Measurements from ENCODE around the gene NCKAP1.

NCKAP1 gene

DNA sequence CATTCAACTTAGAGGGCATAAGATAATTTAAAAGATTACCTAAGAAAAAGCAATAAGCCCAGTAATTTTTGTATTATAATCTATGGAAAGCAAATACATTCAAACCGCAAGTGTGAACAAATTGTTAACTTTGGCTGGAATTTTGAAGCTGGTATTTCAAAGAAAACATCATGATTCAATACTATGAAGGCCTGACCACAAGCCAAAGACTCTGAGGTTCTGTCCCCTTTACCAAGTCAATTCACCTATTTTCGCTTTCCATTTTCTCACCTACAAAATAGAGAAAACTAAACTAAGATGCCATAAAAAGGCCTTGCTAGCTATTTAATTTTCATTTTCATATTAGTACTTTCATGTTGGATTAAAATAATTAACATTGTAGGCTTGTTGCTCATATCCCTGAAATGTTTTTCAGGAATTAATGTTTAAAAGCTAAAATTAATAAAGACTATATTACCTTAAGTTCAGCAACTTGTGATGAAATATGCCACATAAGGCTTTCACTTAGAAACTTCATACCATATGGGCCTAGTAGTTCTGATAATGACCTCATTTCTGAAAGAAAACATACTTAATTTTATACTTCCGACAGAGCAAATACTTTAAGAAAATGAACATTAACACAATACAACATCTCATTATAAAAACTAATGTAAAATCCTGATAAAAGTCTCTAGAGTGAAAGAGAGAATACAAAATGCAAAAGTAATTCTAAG is 86.2 kb downstream of the NCKAP1 start:
- DNase-seq (ENCODE audit: low read depth in 2 of 2) = no peak

- no peak for DNase-seq (ENCODE audit: low read depth in 2 of 2)
Measured at GRCh38 chr2:182950546-182950945, 87.7 kb downstream of the NCKAP1 start.

- no peak for DNase-seq (ENCODE audit: low read depth in 2 of 2)
Measured at GRCh38 chr2:182949572-182950189, 88.6 kb downstream of the NCKAP1 start.

DNA sequence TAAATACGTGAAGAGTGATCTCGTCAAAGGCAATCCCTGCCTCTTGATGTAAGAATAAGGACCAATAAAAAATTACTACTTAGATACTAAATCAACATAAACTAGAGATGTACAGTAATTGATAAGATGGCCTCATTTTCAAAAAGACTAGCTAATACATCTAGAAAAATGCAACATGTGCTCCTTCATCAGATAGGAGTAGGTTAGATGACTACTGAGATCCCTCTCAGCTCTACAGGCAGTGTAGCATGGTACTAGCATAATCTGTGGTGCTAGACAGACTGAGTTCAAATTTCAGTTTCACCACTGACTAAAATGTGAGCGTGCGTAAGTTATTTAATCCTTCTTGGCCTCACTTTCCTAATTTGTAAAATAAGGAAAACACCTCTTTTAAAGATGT is 89.2 kb downstream of the NCKAP1 start:
- no peak for DNase-seq (ENCODE audit: low read depth in 2 of 2)

- no peak for DNase-seq (ENCODE audit: low read depth in 2 of 2)
Measured at GRCh38 chr2:182946958-182947369, 91.3 kb downstream of the NCKAP1 start.

- DNase-seq (ENCODE audit: low read depth in 2 of 2) = no peak
Measured at GRCh38 chr2:182943339-182943738, 94.9 kb downstream of the NCKAP1 start.

DNA sequence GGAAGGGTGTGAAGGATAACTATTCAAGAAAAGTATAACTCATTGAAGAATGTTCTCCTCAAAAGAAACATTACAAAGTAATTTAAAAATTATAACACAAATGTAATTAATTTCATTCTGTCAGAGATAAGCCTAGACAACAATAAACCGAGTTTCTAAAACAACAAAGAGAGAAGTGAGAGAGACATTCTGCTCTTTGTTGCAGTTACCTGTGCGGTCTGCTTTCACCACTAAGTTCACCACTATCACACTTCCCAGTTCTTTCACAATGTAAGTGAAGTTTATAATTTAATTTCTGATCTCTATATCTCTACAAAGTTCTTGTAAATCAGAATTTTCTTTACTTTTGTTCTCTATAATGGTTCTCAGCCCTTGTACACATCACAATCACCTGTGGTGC is 95.5 kb downstream of the NCKAP1 start:
- no peak for DNase-seq (ENCODE audit: low read depth in 2 of 2)

GRCh38 chr2:182941919-182942318 is 96.3 kb downstream of the NCKAP1 start:
- no peak for DNase-seq (ENCODE audit: low read depth in 2 of 2)

- DNase-seq (ENCODE audit: low read depth in 2 of 2) = no peak
Measured at GRCh38 chr2:182941121-182941722, 97.0 kb downstream of the NCKAP1 start.

- DNase-seq (ENCODE audit: low read depth in 2 of 2) = no peak
Measured at GRCh38 chr2:182937870-182938269, 100.4 kb downstream of the NCKAP1 start.

DNA sequence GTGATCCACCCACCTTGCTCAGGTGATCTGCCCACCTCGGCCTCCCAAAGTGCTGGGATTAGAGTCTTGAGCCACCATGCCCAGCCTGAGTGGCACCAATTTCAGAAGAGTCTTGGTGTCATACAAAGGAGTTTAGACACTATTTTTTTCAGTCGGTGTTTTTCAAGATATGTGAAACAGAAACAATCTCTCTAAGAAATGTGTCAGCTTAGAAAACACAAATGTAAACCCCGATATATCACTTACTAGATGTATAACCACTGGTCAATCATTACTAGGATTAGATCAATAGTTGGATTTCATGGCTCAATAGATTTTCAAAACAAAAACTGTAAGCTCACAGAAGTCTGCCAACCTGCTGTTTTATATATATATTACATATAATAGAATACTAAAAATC is 104.6 kb downstream of the NCKAP1 start:
- no peak for DNase-seq (ENCODE audit: low read depth in 2 of 2)

DNA sequence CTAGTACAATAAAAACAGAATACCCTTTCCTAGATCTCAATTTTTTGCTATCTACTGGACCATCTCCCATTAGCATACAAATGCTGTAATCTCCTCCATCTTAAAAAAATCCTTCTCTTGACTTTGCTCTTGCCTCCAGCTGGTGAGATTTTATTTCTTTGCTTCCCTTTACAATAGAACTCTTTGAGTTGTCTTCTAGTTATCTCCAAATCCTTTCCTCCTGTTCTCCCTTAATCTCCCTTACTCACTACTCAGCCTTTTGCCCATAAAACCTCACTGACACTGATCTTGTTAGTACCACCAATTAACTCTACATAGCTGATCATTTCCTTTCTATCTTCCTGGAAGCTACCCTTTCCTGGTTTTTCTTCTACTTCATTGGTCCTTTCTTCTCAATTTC is 108.3 kb downstream of the NCKAP1 start:
- DNase-seq (ENCODE audit: low read depth in 2 of 2) = no peak

DNA sequence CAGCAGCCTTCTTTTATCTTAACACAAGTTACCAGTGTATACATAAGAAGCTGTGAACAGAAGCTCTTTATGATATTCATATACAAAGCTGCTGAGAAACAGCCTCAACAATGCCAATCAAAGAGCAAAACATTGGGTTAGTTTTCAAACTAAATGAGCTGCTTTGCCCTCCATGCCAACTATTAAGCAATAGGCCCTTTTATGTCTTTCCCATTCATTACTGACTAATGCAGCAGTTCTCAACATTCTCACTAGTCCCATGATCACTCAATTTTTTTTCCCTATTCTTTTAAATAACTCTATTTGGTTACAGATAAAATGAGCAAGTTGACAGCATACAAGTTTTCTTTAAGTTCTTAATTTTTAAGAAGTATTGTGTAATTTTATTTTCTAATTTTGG is 114.0 kb downstream of the NCKAP1 start:
- no peak for DNase-seq (ENCODE audit: low read depth in 2 of 2)

DNA sequence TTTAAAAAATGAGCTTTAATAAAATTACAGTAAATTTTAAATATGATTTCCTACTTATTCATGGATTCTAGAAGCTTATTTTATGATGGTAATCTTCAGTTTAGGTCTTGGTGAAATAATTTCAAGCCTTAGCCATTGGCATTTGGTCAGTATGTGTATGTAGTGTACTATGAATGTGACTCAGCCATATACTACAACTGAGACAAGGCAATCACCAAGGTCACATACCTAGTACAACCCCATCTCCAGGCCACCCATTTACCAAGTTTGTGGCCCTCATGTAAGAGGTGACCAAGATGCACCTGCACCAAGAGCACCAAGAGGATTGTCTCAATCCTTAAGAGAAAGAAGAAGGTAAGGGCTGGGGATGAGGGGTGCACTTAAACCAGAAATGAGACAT is 117.0 kb downstream of the NCKAP1 start:
- DNase-seq (ENCODE audit: low read depth in 2 of 2) = no peak

GRCh38 chr2:182920631-182921056 is 117.6 kb downstream of the NCKAP1 start:
- no peak for DNase-seq (ENCODE audit: low read depth in 2 of 2)

- no peak for DNase-seq (ENCODE audit: low read depth in 2 of 2)
Measured at GRCh38 chr2:182920089-182920488, 118.2 kb downstream of the NCKAP1 start.

DNA sequence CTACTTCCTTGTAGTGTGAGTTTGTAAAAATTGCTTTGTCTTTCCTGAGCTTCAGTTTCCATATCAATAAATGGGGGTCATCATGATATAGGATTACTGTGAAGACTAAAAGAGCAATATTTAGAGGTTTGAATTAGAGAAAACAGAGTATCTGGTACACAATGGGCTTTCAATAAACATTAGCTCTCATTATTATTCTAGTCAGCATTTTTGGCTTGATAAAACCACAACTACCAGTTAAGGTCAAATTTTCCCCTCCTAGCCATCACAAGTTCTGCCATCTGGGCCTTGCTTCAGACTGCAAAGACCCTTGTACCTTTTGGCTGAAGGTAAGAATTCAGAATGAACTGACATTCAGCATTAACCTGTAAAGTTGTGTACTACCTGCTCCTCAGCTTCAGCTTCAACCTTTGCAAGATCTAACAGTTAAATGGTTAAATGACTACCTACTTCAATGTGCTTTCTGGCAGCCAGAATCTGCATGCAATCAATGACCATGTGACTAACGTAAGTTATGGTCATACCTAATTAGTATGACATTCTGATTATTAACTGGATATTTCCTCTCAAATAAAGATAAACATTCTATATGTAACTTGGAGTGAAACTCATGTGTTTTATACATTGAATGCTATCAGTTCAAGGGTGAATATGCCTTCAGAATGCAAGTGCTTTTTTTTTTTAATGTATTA is 119.2 kb downstream of the NCKAP1 start:
- no peak for DNase-seq (ENCODE audit: low read depth in 2 of 2)

GRCh38 chr2:182917924-182918323 is 120.3 kb downstream of the NCKAP1 start:
- no peak for DNase-seq (ENCODE audit: low read depth in 2 of 2)

DNA sequence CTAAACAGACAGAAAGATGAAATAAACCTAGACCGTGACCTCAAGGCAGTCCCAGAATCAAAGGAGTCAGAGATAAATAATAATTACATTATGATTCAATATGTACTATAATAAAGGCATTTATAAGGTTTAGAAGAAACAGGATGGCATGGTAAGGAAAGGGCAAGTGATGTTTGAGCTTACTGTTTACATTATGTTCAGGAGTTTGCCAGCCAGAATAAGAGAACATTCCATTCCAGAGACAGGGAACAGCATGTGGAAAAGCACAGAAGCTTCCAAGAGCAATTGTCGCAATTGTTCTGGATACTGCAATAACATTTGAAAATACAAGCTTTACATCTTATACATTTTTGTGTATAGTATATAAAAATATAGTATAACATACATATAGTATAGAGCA is 121.8 kb downstream of the NCKAP1 start:
- no peak for DNase-seq (ENCODE audit: low read depth in 2 of 2)

GRCh38 chr2:182915369-182916326 is 122.6 kb downstream of the NCKAP1 start:
- no peak for DNase-seq (ENCODE audit: low read depth in 2 of 2)

DNA sequence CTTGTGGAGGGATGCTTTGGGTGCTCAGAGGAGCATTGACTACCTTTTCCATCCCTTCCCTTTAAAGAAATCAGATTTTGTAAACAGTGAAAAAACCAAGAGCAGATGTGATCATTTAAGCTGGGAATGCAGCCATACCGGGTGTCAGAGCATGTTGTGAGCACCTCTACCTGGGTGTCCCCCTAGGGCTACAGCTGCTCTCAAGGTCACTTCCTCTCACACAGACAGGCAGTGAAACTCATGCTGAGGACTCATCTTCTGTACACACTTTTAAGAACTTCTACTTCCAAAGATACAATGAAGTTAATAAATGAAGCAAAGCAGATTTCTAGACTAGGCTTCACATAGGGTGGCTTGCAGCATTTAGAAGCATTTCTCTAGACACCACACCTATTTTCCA is 123.4 kb downstream of the NCKAP1 start:
- no peak for DNase-seq (ENCODE audit: low read depth in 2 of 2)

GRCh38 chr2:182913064-182913463 is 125.2 kb downstream of the NCKAP1 start:
- no peak for DNase-seq (ENCODE audit: low read depth in 2 of 2)
